ENCODE results near the gene PHF21B. TPM values are rescaled to one million over a fixed set of nuclear protein-coding genes. Genes with fewer than 3 reads are reported as not detected.

The PHF21B gene
- total RNA-seq, 3 donors from 2014 or later (not counting 1 experiment from before 2014, with no cell fraction given) = not detected

- no peak overlapping the region for H3K27ac ChIP-seq (ENCODE audit: low read length)
- ATAC-seq = no peak
- no peak for TF ChIP-seq CTCF (IDR thresholded peaks at IDR 0.05)
- H3K27ac Mint-ChIP-seq = no peak overlapping the region
- H3K9me3 Mint-ChIP-seq = no peaks in the 10 kb centered on the region
- H3K4me3 ChIP-seq (ENCODE audit: low read length) = no peak overlapping the region
- 87% methylated on average over 14 of the region's 14 CpGs for WGBS (ENCODE audit: insufficient coverage)
- DNase-seq = no peak
- intact Hi-C loops (cut with micrococcal nuclease) = no loop called here
- H3K36me3 Mint-ChIP-seq = no peaks in the 10 kb centered on the region
- no peaks in the 10 kb centered on the region for H3K9me3 ChIP-seq (ENCODE audit: control insufficient read depth, insufficient read depth, low read length)
- H3K36me3 ChIP-seq (ENCODE audit: control insufficient read depth, insufficient read depth, low read length) = no peaks in the 10 kb centered on the region
- H3K4me1 ChIP-seq (ENCODE audit: control insufficient read depth, insufficient read depth, low read length) = no peaks in the 10 kb centered on the region
- H3K27me3 ChIP-seq (ENCODE audit: control insufficient read depth, insufficient read depth, low read length) = no peaks in the 10 kb centered on the region
- no peaks in the 10 kb centered on the region for H3K27me3 Mint-ChIP-seq (ENCODE audit: low read depth in 2 of 2)
- H3K4me3 Mint-ChIP-seq = no peak overlapping the region
- no peaks in the 10 kb centered on the region for H3K4me1 Mint-ChIP-seq
Observed at GRCh38 chr22:44920183-44920582, 89.6 kb downstream of the PHF21B start.

- no peak for TF ChIP-seq CTCF (IDR thresholded peaks at IDR 0.05)
- intact Hi-C loops (cut with micrococcal nuclease) = no loop called here
- Histone ChIP-seq H3K36me3 (ENCODE audit: control insufficient read depth, insufficient read depth, low read length) (no peaks in the 10 kb centered on the region), H3K9me3 (ENCODE audit: control insufficient read depth, insufficient read depth, low read length) (no peaks in the 10 kb centered on the region), H3K4me1 (ENCODE audit: control insufficient read depth, insufficient read depth, low read length) (no peaks in the 10 kb centered on the region), H3K4me3 (ENCODE audit: low read length) (no peak overlapping the region), H3K27ac (ENCODE audit: low read length) (no peak overlapping the region), H3K27me3 (ENCODE audit: control insufficient read depth, insufficient read depth, low read length) (no peaks in the 10 kb centered on the region)
- Mint-ChIP-seq H3K36me3 (no peaks in the 10 kb centered on the region), H3K4me3 (no peak overlapping the region), H3K27me3 (ENCODE audit: low read depth in 2 of 2) (no peaks in the 10 kb centered on the region), H3K27ac (no peak overlapping the region), H3K9me3 (no peaks in the 10 kb centered on the region), H3K4me1 (no peaks in the 10 kb centered on the region)
- no peak for DNase-seq
- no peak for ATAC-seq
- WGBS (ENCODE audit: insufficient coverage) = 83% methylated on average over 10 of the region's 10 CpGs
Observed at GRCh38 chr22:44919691-44920090, 90.1 kb downstream of the PHF21B start.

DNA sequence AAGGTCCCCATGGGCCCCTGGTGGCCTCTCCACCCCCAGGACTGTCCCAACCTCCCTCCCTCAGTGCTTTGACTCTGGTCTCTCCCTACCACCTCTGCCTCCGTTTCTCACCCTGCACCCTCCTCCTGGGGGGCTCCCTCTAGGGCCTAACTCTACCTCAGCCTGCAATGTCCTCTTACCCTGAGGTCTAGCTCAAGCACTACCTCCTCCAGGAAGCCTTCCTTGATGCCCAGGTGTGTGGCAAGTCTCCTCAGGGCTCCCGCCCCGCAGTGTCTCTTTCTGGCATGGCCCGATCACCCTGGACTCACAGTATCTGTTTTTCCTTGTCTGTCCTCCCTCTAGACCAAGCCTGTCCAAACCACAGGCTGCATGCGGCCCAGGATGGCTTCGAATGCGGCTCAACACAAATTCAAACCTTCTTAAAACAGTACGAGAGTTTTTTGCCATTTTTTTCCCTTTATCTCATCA lies 90.8 kb downstream of the PHF21B start:
- Mint-ChIP-seq H3K27me3 (ENCODE audit: low read depth in 2 of 2) (no peaks in the 10 kb centered on the region), H3K36me3 (no peaks in the 10 kb centered on the region), H3K9me3 (no peaks in the 10 kb centered on the region), H3K4me1 (no peaks in the 10 kb centered on the region), H3K4me3 (no peak overlapping the region), H3K27ac (no peak overlapping the region)
- H3K9me3 ChIP-seq (ENCODE audit: control insufficient read depth, insufficient read depth, low read length) = no peaks in the 10 kb centered on the region
- H3K36me3 ChIP-seq (ENCODE audit: control insufficient read depth, insufficient read depth, low read length) = no peaks in the 10 kb centered on the region
- no peak for ATAC-seq
- DNase-seq = no peak
- no peak overlapping the region for H3K27ac ChIP-seq (ENCODE audit: low read length)
- no peaks in the 10 kb centered on the region for H3K4me1 ChIP-seq (ENCODE audit: control insufficient read depth, insufficient read depth, low read length)
- intact Hi-C loops (cut with micrococcal nuclease) = no loop called here
- WGBS (ENCODE audit: insufficient coverage) = 91% methylated on average over 7 of the region's 8 CpGs
- no peak for TF ChIP-seq CTCF (IDR thresholded peaks at IDR 0.05)
- no peak overlapping the region for H3K4me3 ChIP-seq (ENCODE audit: low read length)
- no peaks in the 10 kb centered on the region for H3K27me3 ChIP-seq (ENCODE audit: control insufficient read depth, insufficient read depth, low read length)

- Mint-ChIP-seq H3K9me3 (no peaks in the 10 kb centered on the region), H3K4me1 (no peaks in the 10 kb centered on the region), H3K27ac (no peak overlapping the region), H3K36me3 (no peaks in the 10 kb centered on the region), H3K4me3 (no peak overlapping the region), H3K27me3 (ENCODE audit: low read depth in 2 of 2) (no peaks in the 10 kb centered on the region)
- no peak for TF ChIP-seq CTCF (IDR thresholded peaks at IDR 0.05)
- Histone ChIP-seq H3K4me1 (ENCODE audit: control insufficient read depth, insufficient read depth, low read length) (no peaks in the 10 kb centered on the region), H3K9me3 (ENCODE audit: control insufficient read depth, insufficient read depth, low read length) (no peaks in the 10 kb centered on the region), H3K27ac (ENCODE audit: low read length) (no peak overlapping the region), H3K4me3 (ENCODE audit: low read length) (no peak overlapping the region), H3K27me3 (ENCODE audit: control insufficient read depth, insufficient read depth, low read length) (no peaks in the 10 kb centered on the region), H3K36me3 (ENCODE audit: control insufficient read depth, insufficient read depth, low read length) (no peaks in the 10 kb centered on the region)
- no peak for DNase-seq
- WGBS (ENCODE audit: insufficient coverage) = 81% methylated on average over 18 of the region's 18 CpGs
- ATAC-seq = no peak
- intact Hi-C loops (cut with micrococcal nuclease) = no loop called here
Observed at GRCh38 chr22:44918166-44918924, 91.5 kb downstream of the PHF21B start.

All from natural killer cell (primary cell).